Measurements from ENCODE around the gene NDUFAF4.

GRCh38 chr6:96886519-96886918 lies 11.2 kb downstream of the NDUFAF4 start:
- no peak for TF ChIP-seq CTCF (IDR thresholded peaks at IDR 0.05)
- TF ChIP-seq POLR2AphosphoS5 (IDR thresholded peaks at IDR 0.05) = no peak
- no peak for TF ChIP-seq POLR2A (IDR thresholded peaks at IDR 0.05)

All from breast epithelium (tissue), 3 donors.